Measurements from ENCODE around the gene RASAL2. TPM values are rescaled to one million over a fixed set of nuclear protein-coding genes. Genes with fewer than 3 reads are reported as not detected.

RASAL2 gene
- total and polyA plus RNA-seq, 2 donors (not counting 1 experiment from before 2014, with no cell fraction given), result 0.12 TPM; not detected in 1

DNA sequence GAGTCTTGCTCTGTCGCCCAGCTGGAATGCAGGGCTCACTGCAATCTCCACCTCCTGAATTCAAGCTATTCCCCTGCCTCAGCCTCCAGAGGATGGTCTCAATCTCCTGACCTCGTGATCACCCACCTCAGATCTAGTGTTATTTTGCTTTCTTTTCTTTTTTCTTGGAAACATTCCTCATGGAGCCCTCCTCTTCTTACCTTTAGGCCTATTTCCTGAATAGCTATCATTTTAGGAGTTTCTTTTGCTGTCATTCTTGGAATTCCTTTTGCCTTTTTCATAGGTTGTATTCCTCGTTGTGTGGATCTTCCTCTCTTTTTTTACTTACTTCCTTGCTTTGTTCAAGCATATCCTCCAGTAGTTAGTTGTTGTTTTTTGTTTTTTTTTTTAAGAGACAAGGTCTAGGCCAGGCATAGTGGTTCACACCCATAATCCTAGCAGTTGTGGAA is 173.8 kb downstream of the RASAL2 start:
- H3K9me3 Mint-ChIP-seq (ENCODE audit: insufficient read depth), result no peaks in the 10 kb centered on the region
- ChIA-PET POLR2A (no interaction called here), CTCF (interaction anchor here (0.6 kb wide), 1 partner anchor 1838 kb away, joined by 3 read pairs; no protein-coding TSS in a partner anchor)
- Histone ChIP-seq H3K4me3 (ENCODE audit: control extremely low read depth in 1 of 5, extremely low read depth in 1 of 5, insufficient read depth in 1 of 5, low read depth in 2 of 5, low read length in 4 of 5) (no peak overlapping the region), H3K4me2 (replicated peaks; ENCODE audit: low read depth, low read length, poor library complexity, severe bottlenecking) (no peak overlapping the region), H3K27ac (ENCODE audit: low read length in 2 of 2) (no peak overlapping the region), H4K20me1 (ENCODE audit: control insufficient read depth, insufficient read depth, low read length, poor library complexity, severe bottlenecking) (no peaks in the 10 kb centered on the region), H3K9me3 (ENCODE audit: control extremely low read depth in 1 of 3, control insufficient read depth in 2 of 3, insufficient read depth in 1 of 3, low read length in 2 of 3) (peaks cover 0 to 5% (median 0%) of the 10 kb centered on the region in 3 donors), H3K79me2 (ENCODE audit: control insufficient read depth, insufficient read depth, low read length) (no peaks in the 10 kb centered on the region), H3K9ac (ENCODE audit: low read length) (no peak overlapping the region), H3K36me3 (replicated peaks in 1 of 2; ENCODE audit: control extremely low read depth in 1 of 2, control insufficient read depth in 1 of 2, extremely low read depth in 1 of 2, insufficient read depth in 2 of 2, low read length in 1 of 2) (no peaks in the 10 kb centered on the region), H3K27me3 (replicated peaks in 1 of 4; ENCODE audit: control extremely low read depth in 1 of 4, control insufficient read depth in 3 of 4, insufficient read depth in 4 of 4, low read length in 3 of 4) (peaks cover 0 to 6% (median 2%) of the 10 kb centered on the region in 4 experiments), H2AFZ (ENCODE audit: insufficient read depth, low read depth, low read length, poor library complexity, severe bottlenecking) (no peak overlapping the region), H3K4me1 (ENCODE audit: control insufficient read depth in 2 of 2, insufficient read depth in 2 of 2, low read length in 2 of 2) (no peaks in the 10 kb centered on the region)
- DNase-seq, result no peak
- TF ChIP-seq CTCF (IDR thresholded peaks at IDR 0.05) (no peak), EZH2 (IDR thresholded peaks at IDR 0.05; ENCODE audit: borderline replicate concordance, insufficient read depth, low read depth, low read length, poor library complexity, severe bottlenecking) (no peak)
- WGBS (ENCODE audit: insufficient coverage), result 92% methylated on average over 2 of the region's 3 CpGs
- peaks cover 26% of the 10 kb centered on the region for H3K27me3 Mint-ChIP-seq
- no peak overlapping the region for H3K4me3 Mint-ChIP-seq
- no peak overlapping the region for H3K27ac Mint-ChIP-seq
- intact Hi-C loops (cut with micrococcal nuclease), result no loop called here
- no peak for ATAC-seq (ENCODE audit: low read depth)
- H3K4me1 Mint-ChIP-seq, result no peaks in the 10 kb centered on the region

- ATAC-seq (ENCODE audit: low read depth), result no peak
- H3K4me1 ChIP-seq (ENCODE audit: control insufficient read depth in 2 of 2, insufficient read depth in 2 of 2, low read length in 2 of 2), result no peaks in the 10 kb centered on the region
- H3K27ac ChIP-seq (ENCODE audit: low read length in 2 of 2), result no peak overlapping the region
- Mint-ChIP-seq H3K4me3 (no peak overlapping the region), H3K9me3 (ENCODE audit: insufficient read depth) (no peaks in the 10 kb centered on the region), H3K27me3 (peaks cover 36% of the 10 kb centered on the region), H3K27ac (no peak overlapping the region), H3K4me1 (no peaks in the 10 kb centered on the region)
- no peak overlapping the region for H3K9ac ChIP-seq (ENCODE audit: low read length)
- H3K79me2 ChIP-seq (ENCODE audit: control insufficient read depth, insufficient read depth, low read length), result no peaks in the 10 kb centered on the region
- 93% methylated on average over 1 of the region's 1 CpG for WGBS (ENCODE audit: insufficient coverage)
- DNase-seq, result no peak
- H3K4me3 ChIP-seq (ENCODE audit: control extremely low read depth in 1 of 5, extremely low read depth in 1 of 5, insufficient read depth in 1 of 5, low read depth in 2 of 5, low read length in 4 of 5), result no peak overlapping the region
- CTCF ChIA-PET, result interaction anchor here (1.7 kb wide), 2 partner anchors 27 to 29 kb away, joined by 3 to 6 read pairs; no protein-coding TSS in a partner anchor
- H2AFZ ChIP-seq (ENCODE audit: insufficient read depth, low read depth, low read length, poor library complexity, severe bottlenecking), result no peak overlapping the region
- no peak for TF ChIP-seq CTCF (IDR thresholded peaks at IDR 0.05)
- no peak for TF ChIP-seq EZH2 (IDR thresholded peaks at IDR 0.05; ENCODE audit: borderline replicate concordance, insufficient read depth, low read depth, low read length, poor library complexity, severe bottlenecking)
- no peaks in the 10 kb centered on the region for H3K36me3 ChIP-seq (replicated peaks in 1 of 2; ENCODE audit: control extremely low read depth in 1 of 2, control insufficient read depth in 1 of 2, extremely low read depth in 1 of 2, insufficient read depth in 2 of 2, low read length in 1 of 2)
- H3K9me3 ChIP-seq (ENCODE audit: control extremely low read depth in 1 of 3, control insufficient read depth in 2 of 3, insufficient read depth in 1 of 3, low read length in 2 of 3), result peaks cover 0 to 4% (median 0%) of the 10 kb centered on the region in 3 donors
- no peak overlapping the region for H3K4me2 ChIP-seq (replicated peaks; ENCODE audit: low read depth, low read length, poor library complexity, severe bottlenecking)
- no peaks in the 10 kb centered on the region for H4K20me1 ChIP-seq (ENCODE audit: control insufficient read depth, insufficient read depth, low read length, poor library complexity, severe bottlenecking)
- intact Hi-C loops (cut with micrococcal nuclease), result no loop called here
- peaks cover 0 to 6% (median under 1%) of the 10 kb centered on the region in 4 experiments for H3K27me3 ChIP-seq (replicated peaks in 1 of 4; ENCODE audit: control extremely low read depth in 1 of 4, control insufficient read depth in 3 of 4, insufficient read depth in 4 of 4, low read length in 3 of 4)
- POLR2A ChIA-PET, result no interaction called here
These were observed 177.6 kb downstream of the RASAL2 start for GRCh38 chr1:178271471-178271870.
